Effector memory CD4-positive, alpha-beta T cell (primary cell): ENCODE measurements around the gene ITPR3.

Experiments used
- DNase-seq, 3 donors: peaks; one replicate each; pipeline ENCODE4 v3.0.0-alpha.2; 2020
- H3K27ac ChIP-seq: 2 replicates; pipeline ENCODE4 v1.7.0; 2013; ENCODE audit warnings: mild to moderate bottlenecking, low read length, moderate library complexity; ENCODE audit not compliant: insufficient read depth, poor library complexity, severe bottlenecking
- H3K27me3 ChIP-seq: replicated peaks from 2 replicates; pipeline ENCODE4 v1.7.0; 2013; ENCODE audit warnings: mild to moderate bottlenecking, low read length; ENCODE audit not compliant: insufficient read depth, control insufficient read depth, poor library complexity, severe bottlenecking
- H3K36me3 ChIP-seq: 2 replicates; pipeline ENCODE4 v1.7.0; 2013; ENCODE audit warnings: mild to moderate bottlenecking, low read length, moderate library complexity; ENCODE audit not compliant: control insufficient read depth, insufficient read depth
- H3K4me1 ChIP-seq: 2 replicates; pipeline ENCODE4 v1.7.0; 2013; ENCODE audit warnings: low read length, mild to moderate bottlenecking; ENCODE audit not compliant: control insufficient read depth, insufficient read depth, poor library complexity, severe bottlenecking
- H3K4me3 ChIP-seq: 2 replicates; pipeline ENCODE4 v1.7.0; 2013; ENCODE audit warnings: low read length, low read depth, mild to moderate bottlenecking; ENCODE audit not compliant: insufficient read depth, poor library complexity, severe bottlenecking
- H3K9me3 ChIP-seq: 2 replicates; pipeline ENCODE4 v1.7.0; 2013; ENCODE audit warnings: mild to moderate bottlenecking, low read length, moderate library complexity; ENCODE audit not compliant: control insufficient read depth
- total RNA-seq, 3 donors: gene quantifications; one replicate each; lab custom pipeline; 2026; lab: John Stamatoyannopoulos, UW

The ITPR3 gene
- 241 to 340 (median 307) reads per million in 3 donors for total RNA-seq

- Histone ChIP-seq H3K27me3 (no peaks in the 10 kb centered on the region), H3K36me3 (no peaks in the 10 kb centered on the region), H3K4me1 (peaks cover 28% of the 10 kb centered on the region), H3K4me3 (peak within 1 kb of the TSS; percentile 95), H3K27ac (peak within 1 kb of the TSS; percentile 90), H3K9me3 (no peaks in the 10 kb centered on the region)
- peak; percentile 65 to 74 (median 71) for DNase-seq
These were observed at the start of gene ITPR3 for GRCh38 chr6:33620856-33621710. Gene ITPR3, plus strand, starts transcription at chr6:33621322. Its CDS starts 281 bp downstream, at chr6:33621603.

GRCh38 chr6:33571637-33572316 lies 49.3 kb upstream of the ITPR3 start:
- Histone ChIP-seq H3K36me3 (peaks cover 33% of the 10 kb centered on the region), H3K9me3 (no peaks in the 10 kb centered on the region), H3K27ac (peak overlapping the region; percentile 97), H3K27me3 (no peaks in the 10 kb centered on the region), H3K4me1 (peaks cover 14% of the 10 kb centered on the region), H3K4me3 (peak overlapping the region; percentile 54)
- DNase-seq = no peak

GRCh38 chr6:33575211-33575610 lies 45.9 kb upstream of the ITPR3 start:
- Histone ChIP-seq H3K27me3 (no peaks in the 10 kb centered on the region), H3K36me3 (peaks cover 41% of the 10 kb centered on the region), H3K4me1 (peaks cover 30% of the 10 kb centered on the region), H3K9me3 (no peaks in the 10 kb centered on the region), H3K4me3 (no peak overlapping the region), H3K27ac (no peak overlapping the region)
- DNase-seq = no peak

GRCh38 chr6:33576668-33577067 lies 44.5 kb upstream of the ITPR3 start:
- Histone ChIP-seq H3K9me3 (no peaks in the 10 kb centered on the region), H3K4me3 (no peak overlapping the region), H3K36me3 (peaks cover 41% of the 10 kb centered on the region), H3K27me3 (no peaks in the 10 kb centered on the region), H3K27ac (peak overlapping the region; percentile 89), H3K4me1 (peaks cover 28% of the 10 kb centered on the region)
- no peak for DNase-seq

GRCh38 chr6:33577106-33577535 lies 44.0 kb upstream of the ITPR3 start:
- Histone ChIP-seq H3K36me3 (peaks cover 41% of the 10 kb centered on the region), H3K27me3 (no peaks in the 10 kb centered on the region), H3K4me1 (peaks cover 23% of the 10 kb centered on the region), H3K4me3 (no peak overlapping the region), H3K27ac (peak overlapping the region; percentile 89), H3K9me3 (no peaks in the 10 kb centered on the region)
- no peak for DNase-seq

GRCh38 chr6:33577718-33578117 lies 43.4 kb upstream of the ITPR3 start:
- H3K27ac ChIP-seq = peak overlapping the region; percentile 89
- H3K4me3 ChIP-seq = peak overlapping the region; percentile 93
- peaks cover 20% of the 10 kb centered on the region for H3K4me1 ChIP-seq
- H3K27me3 ChIP-seq = no peaks in the 10 kb centered on the region
- H3K36me3 ChIP-seq = peaks cover 41% of the 10 kb centered on the region
- no peak for DNase-seq
- no peaks in the 10 kb centered on the region for H3K9me3 ChIP-seq

- DNase-seq = no peak
- H3K4me3 ChIP-seq = peak overlapping the region; percentile 93
- H3K27ac ChIP-seq = peak overlapping the region; percentile 89
- H3K4me1 ChIP-seq = peaks cover 20% of the 10 kb centered on the region
- H3K36me3 ChIP-seq = peaks cover 41% of the 10 kb centered on the region
- H3K27me3 ChIP-seq = no peaks in the 10 kb centered on the region
- H3K9me3 ChIP-seq = no peaks in the 10 kb centered on the region
These were observed 43.0 kb upstream of the ITPR3 start for GRCh38 chr6:33578164-33578563.

GRCh38 chr6:33578588-33579011 lies 42.5 kb upstream of the ITPR3 start:
- H3K27me3 ChIP-seq = no peaks in the 10 kb centered on the region
- H3K9me3 ChIP-seq = no peaks in the 10 kb centered on the region
- peak in 2 of 3 donors; percentile 27 to 52 for DNase-seq
- H3K27ac ChIP-seq = peak overlapping the region; percentile 89
- H3K36me3 ChIP-seq = peaks cover 37% of the 10 kb centered on the region
- peaks cover 20% of the 10 kb centered on the region for H3K4me1 ChIP-seq
- H3K4me3 ChIP-seq = peak overlapping the region; percentile 93

GRCh38 chr6:33579828-33580714 lies 41.1 kb upstream of the ITPR3 start, which contains the start of gene BAK1:
Gene BAK1, minus strand, starts transcription at chr6:33580276. Its CDS starts 2,672 bp downstream, at chr6:33577604.
- H3K4me1 ChIP-seq = peaks cover 22% of the 10 kb centered on the region
- peaks cover 23% of the 10 kb centered on the region for H3K36me3 ChIP-seq
- no peaks in the 10 kb centered on the region for H3K9me3 ChIP-seq
- DNase-seq = peak; percentile 72 to 79 (median 72)
- peak within 1 kb of the TSS; percentile 93 for H3K4me3 ChIP-seq
- H3K27me3 ChIP-seq = no peaks in the 10 kb centered on the region
- H3K27ac ChIP-seq = peak within 1 kb of the TSS; percentile 89
